ENCODE results near the gene EEF2KMT.
"Not testable (repeated sequence)": the region's sequence is repeated elsewhere in the genome, so short reads cannot be mapped to it uniquely, and the experiment has no call there.

EEF2KMT gene

DNA sequence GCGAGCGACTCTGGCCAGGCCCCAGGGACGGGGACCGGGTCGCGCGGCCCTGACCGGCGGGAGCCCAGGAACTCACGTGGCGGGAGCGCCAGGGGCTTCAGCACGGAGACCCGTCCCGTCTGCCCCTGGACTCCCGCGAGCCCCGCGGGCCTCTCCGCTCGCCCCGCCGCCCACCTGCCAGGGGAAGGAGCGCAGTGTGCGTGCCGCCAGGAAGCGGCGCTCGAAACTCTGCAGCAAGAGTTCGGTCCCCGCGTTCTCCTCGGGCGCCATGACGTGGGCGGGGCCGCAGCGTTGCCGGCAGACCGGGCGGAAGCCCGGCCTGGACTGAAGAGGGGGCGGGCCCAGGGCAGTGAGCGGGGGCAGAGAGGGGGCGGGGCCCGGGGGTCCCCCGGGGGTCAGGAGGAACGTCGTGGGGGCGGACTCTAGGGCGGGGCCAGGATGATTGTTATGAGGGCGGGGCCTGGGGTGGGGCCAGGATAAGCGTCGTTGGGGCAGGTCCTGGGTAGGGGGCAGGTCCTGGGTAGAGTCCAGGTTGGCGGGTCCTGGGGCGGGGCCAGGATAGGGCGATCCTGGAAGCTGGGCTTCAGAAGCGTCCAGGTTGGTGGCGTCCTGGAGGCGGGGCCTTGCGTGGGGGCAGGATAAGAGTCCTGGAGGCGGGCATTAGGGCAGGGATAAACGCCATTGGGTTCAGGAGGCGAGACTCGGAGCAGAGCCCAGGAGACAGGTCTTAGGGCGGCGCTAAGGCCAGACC, at the start of gene EEF2KMT:
Gene EEF2KMT, minus strand, starts transcription at position 326 of the 751 bp plus-strand sequence. Its CDS starts 56 bp downstream, at position 270.
- DNase-seq: peak; percentile 99

DNA sequence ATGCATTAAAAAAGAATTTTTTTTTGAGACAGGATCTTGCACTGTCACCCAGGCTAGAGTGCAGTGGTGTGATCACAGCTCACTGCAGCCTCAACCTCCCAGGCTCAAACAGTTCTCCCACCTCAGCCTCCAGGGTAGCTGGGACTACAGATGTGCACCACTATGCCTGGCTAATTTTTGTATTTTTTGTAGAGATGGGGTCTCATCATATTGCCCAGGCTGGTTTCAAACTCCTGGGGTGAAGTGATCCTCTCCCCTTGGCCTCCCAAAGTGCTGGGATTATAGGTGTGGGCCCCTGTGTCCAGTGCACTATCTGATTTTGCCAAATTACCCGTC, 47.0 kb upstream of the EEF2KMT start:
- not testable (repeated sequence) for DNase-seq

DNA sequence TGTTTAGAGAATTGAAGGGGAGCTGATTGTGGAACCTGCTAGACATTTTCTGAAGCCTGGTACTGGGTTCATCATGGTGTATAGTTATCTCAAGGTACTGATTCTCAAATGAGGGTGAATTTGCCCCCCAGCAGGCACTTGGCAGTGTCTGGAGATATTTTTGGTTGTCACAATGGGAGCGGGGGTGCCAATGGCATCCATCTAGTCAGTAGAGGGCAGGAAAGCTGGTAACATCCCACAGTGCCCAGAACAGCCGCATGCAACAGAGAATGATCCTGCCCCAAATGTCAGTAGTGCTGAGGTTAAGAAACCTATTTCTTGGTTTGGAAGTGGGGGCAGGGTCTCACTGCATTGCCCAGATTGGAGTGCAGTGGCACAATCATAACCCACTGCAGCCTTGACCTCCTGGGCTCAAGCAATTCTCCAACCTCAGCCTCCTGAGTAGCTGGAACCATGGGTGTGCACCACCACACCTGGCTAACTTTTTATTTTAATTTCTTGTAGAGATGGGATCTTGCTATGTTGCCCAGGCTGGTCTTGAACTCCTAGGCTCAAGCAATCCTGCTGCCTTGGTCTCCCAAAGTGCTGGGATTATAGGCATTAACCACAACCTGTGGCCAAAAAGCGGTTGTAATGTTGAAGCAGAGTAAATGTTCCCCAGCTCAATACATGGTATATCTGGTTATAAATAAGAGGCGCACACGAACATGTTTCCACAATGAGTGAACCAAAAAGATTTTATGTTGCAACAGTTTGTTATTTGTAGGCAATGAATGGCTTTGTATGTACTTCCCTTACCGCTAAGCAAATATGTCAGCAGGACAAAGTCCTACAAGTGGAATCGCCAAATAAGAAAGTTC, 46.4 kb upstream of the EEF2KMT start:
- no peak for DNase-seq

DNA sequence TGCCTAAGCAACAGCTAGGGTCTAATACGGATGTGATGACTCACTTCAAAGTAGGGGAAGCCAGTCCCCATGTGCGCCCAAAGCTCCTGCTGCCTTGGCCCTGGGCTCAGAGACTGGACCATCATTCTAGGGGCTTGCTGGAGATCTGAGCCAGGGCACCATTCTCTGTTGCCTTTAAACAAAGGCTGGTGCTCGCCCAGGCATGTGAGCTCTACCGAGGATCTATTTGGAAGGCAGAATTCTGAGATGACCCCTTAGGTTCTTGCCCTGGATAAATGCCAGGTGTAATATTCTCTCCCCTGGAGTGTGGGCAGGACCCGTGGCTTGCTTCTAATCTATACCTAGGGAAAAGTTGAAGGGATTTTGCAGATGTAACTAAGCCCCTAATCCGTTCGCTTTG, 42.6 kb upstream of the EEF2KMT start:
- not testable (repeated sequence) for DNase-seq

DNA sequence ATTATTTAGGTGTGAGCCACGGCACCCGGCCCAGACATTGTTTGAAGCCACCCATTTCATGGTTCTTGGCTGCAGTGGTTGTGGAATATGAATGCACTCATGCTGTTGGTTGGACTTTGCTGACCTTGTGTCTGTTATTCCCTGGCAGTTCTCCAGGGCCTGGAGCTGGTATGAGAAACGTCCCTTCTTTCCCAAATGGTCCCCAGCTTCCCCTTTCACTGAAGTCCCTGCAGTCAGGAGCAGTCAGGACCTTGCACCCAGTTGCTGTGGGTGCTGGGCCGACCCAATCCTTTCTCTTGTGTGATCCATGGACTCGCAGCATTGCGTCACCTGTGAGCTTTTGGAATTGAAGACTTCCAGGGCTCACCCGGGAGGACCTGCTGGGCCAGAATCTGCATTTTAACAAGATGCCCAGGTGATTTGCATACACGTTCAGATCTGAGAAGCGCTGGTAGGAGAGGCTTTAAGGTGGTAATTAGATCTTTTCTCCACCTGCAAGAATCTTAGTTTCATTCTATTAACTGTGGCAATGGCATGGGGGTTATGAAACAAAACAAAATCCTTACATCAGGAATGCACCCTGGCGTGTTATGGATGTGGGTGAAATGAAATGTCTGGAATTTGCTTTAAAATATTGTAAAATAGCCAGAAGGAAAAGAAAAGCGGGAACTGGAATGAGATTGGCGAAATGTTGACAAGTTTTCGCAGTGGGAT, 37.3 kb upstream of the EEF2KMT start:
- not testable (repeated sequence) for DNase-seq

GRCh38 chr16:5132915-5133600, 35.5 kb upstream of the EEF2KMT start:
- DNase-seq: not testable (repeated sequence)

GRCh38 chr16:5131467-5132004, 33.9 kb upstream of the EEF2KMT start:
- not testable (repeated sequence) for DNase-seq

DNA sequence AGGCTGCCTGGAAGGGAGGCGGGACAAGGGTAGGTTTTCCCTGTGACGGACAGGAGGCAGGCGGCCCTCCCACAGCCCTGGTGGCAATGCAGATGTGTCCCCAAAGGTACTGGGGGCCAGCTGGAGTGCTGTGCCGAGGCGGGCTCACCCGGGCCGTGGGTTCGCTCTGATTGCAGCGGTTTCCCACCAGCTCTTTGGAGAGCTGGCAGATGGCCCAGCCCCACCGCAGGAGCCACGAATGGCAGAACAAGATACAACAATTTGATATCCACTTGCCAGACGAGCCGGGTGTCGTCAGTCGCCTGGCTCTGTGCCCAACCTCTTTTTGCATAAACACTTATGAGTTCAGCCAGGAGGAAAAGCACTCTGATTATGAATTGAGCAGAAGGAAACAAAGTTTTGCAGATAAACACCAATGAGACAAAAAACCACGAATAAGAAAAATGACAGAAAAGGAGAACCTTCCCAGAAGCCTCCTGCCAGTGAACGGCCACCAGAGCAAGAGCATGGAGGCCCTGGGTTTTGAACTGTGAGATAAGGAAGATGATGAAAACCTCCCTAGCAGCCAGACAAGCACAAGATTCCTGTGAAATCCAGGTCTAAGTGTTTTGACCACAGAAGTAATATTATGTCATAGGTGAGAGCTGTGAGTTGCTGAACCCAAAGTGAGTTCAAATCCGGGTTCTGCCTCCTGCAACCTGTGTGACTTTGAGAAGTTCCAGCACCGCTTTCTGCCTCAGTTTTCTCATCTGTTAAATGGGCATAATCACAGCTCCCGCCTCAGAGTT, 19.9 kb upstream of the EEF2KMT start:
- DNase-seq: not testable (repeated sequence)

GRCh38 chr16:5116780-5117295, 19.2 kb upstream of the EEF2KMT start:
- DNase-seq: not testable (repeated sequence)

DNA sequence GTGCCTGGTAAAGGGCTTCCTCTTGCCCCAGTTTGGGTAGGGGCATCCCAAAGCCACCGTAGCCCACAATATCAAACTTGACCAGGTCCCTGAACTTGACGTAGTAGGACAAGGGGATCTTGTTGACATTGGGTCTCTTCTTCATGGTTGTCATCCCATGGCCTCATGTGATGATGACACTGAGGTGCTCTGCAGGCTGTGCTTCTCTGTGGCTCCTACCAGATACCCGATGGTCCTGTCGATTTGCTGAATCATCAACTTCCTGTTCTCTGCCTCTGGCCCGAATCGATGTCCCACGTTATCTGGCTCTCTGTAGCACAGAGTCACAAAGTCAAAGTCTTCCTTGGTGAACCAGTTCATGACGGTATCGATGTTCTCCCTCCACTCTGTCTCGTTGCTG, 13.3 kb upstream of the EEF2KMT start:
- DNase-seq: not testable (repeated sequence)

- no peak for DNase-seq
These were observed 11.0 kb upstream of the EEF2KMT start for GRCh38 chr16:5108505-5109158.

GRCh38 chr16:5105039-5105438, 7.4 kb upstream of the EEF2KMT start:
- DNase-seq: not testable (repeated sequence)

- DNase-seq: not testable (repeated sequence)
These were observed 5.9 kb upstream of the EEF2KMT start for GRCh38 chr16:5103296-5104032.

- not testable (repeated sequence) for DNase-seq
These were observed 1.6 kb upstream of the EEF2KMT start for GRCh38 chr16:5099174-5099573.

- DNase-seq: peak; percentile 55
These were observed 895 bp upstream of the EEF2KMT start for GRCh38 chr16:5098221-5099159.

GRCh38 chr16:5097061-5097469, 530 bp downstream of the EEF2KMT start:
- peak; percentile 13 for DNase-seq

DNA sequence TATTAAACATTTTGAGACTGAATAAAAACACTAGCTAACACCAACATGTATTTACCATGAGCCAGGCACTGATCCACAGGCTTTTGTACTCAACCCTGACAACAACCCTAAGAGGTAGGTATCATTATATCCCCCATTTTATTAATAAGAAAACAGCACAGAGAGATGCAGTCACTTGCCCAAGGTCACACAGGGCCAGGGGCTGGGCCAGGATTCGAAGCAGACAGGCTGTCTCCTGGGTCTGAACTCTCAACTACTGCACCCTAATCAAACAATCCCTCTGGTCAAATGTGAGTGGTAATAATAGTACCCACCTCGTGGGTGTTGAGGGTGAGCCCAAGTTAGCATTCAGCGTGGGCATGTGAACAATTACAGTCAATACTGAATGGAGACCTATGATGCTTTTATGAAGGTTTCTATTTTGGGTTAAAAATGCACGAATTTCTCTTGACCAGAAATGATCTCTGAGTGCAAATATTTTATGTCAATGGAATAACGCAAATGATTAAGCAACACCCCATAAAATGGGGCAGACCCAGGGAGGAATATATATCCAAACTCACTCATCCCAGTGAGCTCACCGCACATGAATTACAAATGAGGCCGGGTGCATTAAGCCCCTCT, 1.0 kb downstream of the EEF2KMT start:
- DNase-seq: not testable (repeated sequence)

DNA sequence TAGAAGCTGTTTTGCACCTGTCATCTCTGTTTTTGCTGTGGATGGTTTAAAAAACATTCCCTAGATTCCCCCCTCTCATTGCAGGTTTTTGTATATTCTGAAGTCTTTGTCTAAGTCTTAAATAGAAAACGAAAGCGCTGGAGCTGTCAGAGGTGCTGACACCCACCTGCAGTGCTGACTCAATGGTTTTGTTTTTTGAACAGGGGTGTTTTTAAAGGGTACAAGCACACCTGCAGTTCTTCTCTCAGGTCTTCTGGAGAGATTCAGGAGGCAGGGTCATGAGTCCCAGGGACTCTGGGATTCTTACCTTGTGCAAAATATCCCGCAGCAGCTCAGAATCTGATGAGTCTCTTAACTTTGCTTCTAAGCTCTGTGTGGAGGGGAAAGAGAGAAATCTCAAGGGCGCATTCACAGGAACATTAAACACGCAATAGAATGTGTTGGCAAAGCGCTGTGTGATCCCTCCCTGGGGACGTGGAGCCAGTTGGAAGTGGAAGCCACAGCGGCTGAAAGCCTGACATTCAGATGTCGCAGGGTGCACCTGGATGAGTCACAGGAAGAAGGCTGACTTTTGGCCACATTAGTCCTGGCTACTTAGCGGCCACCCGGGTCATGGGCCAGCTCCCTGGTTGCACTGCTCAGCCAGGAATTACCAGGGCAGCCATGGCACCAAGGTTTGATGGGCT, 2.3 kb downstream of the EEF2KMT start:
- not testable (repeated sequence) for DNase-seq
